Measurements from ENCODE around the gene MTPN. TPM values are rescaled to one million over a fixed set of nuclear protein-coding genes. Genes with fewer than 3 reads are reported as not detected.

The MTPN gene, protein sequence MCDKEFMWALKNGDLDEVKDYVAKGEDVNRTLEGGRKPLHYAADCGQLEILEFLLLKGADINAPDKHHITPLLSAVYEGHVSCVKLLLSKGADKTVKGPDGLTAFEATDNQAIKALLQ
- total RNA-seq: 103 TPM
- long read RNA-seq, transcript MTPN-201 (4 exons, 3,738 nt): major isoform, 19 of 20 reads
- long read RNA-seq, partial matches to known transcripts: 0 of 20 reads
- long read RNA-seq, other reads (novel, unspliced or antisense): 1 of 20 reads

DNA sequence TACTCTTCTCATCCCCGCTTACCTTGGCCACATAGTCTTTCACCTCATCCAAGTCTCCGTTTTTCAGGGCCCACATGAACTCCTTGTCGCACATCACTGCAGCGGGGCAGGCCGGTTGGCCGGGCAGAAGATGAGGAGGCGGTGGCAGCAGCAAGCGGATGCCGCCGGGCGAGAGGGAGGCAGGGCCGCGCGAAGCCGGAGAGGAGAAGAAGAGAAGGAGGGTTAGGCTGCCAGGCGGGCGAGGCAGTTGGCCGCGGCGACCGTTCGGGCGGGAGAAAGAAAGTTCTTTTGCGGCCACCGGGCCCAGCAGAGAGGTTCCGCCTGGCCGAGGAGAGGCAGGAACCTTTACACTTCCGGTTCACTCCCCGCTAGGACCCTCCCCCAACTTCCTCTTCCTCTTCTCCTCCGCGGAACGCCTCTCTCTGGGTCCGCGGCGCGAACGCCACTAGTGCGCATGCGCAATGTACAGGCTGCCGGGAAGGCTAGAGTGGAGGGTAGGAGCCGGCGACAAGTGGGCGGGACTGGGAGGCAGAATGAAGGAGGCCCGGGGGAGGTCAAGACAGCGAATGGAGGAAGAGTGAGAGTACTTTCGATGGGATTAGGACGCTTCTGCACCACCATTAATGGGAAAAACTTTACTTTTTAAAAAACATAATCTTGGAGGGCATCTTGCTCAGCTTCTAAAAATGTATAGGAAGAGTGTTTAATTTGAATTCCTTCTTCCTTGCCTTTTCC, at the start of gene MTPN:
Gene MTPN (minus strand): TSS at position 353 of the 735 bp plus-strand sequence. CDS start 259 bp downstream, at position 94.
- peak; percentile 100 for DNase-seq (ENCODE audit: low spot score)

DNA sequence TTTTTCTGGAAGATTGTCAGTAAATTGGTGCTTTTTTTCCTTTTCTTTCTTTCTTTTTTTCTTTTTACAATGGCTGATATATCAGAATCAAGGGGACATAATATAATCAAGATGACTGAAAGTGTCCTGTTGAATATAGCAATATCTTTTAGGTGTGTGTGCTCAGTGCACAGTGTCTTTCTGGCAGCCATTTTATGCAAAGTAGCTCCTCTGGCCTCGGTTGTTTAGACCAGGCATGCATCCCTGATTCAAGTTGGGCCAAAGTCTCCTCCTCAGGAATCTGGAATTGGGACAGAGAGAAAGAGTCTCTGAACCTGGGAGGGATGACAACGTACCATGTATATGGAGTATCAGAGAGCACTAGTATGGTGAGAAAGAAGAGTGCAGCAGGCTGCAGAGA, 49.0 kb upstream of the MTPN start:
- no peak for DNase-seq (ENCODE audit: low spot score)

DNA sequence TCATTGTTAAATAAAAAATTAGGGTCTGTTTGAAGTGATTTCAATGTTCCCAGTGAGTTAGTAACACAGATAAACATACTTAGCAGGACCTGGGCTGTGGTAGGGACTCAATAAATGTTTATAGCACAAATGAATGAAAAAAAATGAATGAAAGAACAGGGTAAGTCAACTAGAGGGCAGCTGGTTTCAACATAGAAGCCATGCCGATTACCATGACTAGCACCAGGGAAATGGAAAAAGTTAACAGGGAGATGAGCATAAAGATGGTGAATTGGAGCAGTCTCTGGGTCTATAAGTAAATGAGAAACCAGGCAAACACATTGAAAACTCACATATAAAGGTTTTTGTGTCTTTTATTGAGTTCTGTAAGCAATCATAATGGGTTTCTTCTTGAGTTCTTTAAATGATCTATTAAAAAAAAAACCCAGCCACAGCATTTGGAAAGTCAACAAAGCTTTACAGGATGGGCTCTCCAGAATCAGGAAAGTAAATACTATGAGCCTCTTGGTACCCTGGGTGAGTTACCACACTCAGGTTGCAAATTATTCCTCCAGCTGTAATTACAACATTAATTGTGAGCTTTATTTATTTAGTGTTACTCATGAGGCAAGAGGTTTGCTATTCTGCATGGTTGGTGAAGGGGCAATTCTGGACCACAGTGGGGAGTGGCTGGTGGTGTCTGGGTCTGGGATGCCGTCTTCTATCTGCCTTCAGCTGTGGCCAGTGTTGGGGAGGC, 46.1 kb upstream of the MTPN start:
- DNase-seq (ENCODE audit: low spot score): no peak

DNA sequence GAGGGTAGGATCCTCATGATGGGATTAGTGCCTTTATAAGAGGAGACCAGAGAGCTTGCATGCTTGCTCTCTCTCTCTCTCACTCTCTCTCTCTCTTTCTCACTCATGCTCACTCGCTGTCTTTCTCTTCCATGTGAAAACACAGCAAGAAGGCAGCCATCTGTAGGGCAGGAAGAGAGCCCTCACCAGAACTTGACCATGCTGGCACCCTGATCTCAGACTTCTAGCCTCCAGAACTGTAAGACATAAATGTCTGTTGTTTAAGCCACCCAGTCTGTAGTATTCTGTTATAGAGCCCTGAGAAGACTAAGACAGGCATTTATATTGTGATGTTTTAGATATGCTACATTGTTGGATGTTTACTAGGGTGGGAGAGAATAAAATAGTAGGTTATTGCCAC, 43.4 kb upstream of the MTPN start:
- DNase-seq (ENCODE audit: low spot score): no peak

DNA sequence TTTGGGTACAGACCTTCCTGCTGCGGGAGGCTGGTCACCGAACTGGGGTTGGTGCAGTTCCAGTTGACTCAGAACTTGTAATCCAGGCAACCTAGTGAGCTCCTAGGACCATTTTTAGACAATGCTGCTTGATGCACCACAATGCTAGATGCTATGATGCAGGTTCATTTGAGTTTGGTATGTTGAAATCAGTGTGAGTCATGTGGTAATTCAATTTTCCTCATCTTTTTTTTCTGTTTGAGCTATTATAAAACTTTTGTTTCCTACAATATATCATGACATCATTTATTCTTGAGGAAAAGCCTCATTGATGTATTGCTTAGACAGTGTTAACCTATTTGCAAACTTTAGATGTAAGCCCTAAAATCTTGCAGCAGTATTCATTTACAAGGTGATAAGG, 40.9 kb upstream of the MTPN start:
- no peak for DNase-seq (ENCODE audit: low spot score)

DNA sequence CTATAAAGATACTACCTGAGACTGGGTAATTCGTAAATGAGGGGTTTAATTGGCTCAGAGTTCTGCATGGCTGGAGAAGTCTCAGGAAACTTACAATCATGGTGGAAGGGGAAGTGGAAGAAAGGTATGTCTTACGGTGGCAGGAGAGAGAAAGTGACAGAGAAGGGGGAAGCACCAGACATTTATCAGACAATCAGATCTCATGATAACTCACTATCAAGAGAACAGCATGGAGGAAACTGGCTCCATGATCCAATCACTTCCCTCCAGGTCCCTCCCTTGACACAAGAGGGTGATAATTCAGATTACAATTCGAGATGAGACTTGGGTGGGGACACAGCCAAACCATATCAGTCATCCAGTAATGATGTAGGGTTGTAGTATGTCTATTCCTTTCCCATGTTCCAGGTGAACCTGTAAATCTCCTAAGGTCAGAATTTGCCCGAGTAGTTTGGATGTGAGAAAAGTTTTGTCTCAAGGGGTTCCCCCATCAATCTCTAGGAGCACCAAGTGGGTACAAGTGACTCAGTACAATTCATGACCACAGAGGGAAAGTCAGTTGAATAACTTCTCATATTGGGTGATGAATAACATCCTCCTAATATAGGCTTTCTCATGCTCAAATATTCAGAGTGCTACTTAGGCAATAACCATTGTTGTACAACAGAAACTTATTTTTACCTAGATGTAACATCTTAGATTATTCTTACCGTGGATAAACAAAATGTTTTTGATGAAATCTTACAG, 39.7 kb upstream of the MTPN start:
- no peak for DNase-seq (ENCODE audit: low spot score)

DNA sequence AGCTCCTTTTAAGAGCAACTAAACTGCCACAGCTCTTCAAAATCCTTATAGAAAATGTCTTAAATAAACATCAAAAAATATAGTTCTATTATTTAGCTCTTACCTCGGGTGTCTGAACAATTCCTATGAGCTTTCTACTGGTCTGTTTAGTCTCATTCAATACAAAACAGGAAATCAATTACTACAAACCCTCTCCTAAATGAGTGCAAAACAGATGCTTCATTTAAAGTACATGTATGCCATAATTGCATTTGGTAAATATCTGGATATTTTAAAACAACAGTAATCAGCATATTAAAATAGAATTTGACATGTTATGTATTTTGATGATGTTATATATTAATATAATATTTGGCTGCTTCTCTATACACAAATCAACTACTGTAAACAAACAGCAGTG, 38.5 kb upstream of the MTPN start:
- DNase-seq (ENCODE audit: low spot score): no peak

DNA sequence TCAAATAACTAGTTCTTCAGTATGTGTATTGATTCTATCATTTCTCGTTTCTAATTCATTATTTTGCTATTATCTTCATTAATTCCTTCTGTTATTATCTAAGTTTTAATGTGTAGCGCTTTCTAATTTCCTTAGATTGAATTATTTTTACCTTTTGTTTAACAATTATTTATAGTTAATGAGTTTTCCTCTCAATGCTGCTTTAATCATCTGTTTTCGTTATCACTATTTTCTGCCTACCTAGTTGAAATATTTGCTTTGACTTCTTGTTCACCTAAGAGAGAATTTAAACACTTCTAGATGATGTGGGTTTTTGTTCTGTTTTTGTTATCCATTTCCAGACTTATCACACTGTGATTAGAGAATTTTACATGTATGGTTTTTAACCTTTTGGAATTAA, 37.5 kb upstream of the MTPN start:
- DNase-seq (ENCODE audit: low spot score): no peak

DNA sequence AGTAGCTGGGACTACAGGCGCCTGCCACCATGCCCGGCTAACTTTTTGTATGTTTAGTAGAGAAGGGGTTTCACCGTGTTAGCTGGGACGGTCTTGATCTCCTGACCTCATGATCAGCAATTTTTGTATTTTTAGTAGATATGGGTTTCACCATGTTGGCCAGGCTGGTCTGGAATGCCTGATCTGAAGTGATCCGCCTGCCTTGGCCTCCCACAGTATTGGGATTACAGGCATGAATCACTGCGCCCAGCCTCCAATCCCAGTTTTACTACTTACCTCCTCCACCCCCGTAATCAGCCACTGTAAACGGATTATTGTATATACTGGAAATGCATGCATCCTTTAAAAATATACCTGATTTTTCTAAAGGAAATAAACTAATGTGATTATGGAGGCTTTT, 35.1 kb upstream of the MTPN start:
- no peak for DNase-seq (ENCODE audit: low spot score)

DNA sequence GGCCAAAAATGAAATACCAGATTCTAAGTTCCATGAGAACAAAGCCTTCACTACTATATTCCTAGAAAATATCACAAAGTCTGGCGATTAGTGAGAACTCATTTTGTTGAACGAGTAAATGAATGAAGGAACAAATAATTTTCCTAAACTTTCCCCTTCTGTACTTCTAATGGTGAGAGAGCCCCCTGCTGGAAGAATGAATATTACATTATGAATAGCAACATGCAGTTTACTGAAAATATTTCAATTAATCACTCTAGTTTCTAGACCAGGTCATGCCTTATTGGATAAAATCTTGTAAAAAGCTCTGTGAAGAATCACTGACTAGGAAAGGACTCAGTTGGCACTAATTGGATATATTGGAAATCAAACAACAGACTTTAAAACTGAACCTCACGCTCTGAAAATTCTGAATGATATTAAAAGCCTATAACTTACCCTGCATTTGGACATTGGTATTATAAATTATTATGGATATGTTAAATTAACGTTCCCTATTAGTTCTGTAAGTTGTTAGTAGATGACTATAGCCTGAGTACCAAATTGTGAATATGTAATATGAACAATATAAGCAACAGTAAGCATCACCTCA, 32.4 kb upstream of the MTPN start:
- no peak for DNase-seq (ENCODE audit: low spot score)

DNA sequence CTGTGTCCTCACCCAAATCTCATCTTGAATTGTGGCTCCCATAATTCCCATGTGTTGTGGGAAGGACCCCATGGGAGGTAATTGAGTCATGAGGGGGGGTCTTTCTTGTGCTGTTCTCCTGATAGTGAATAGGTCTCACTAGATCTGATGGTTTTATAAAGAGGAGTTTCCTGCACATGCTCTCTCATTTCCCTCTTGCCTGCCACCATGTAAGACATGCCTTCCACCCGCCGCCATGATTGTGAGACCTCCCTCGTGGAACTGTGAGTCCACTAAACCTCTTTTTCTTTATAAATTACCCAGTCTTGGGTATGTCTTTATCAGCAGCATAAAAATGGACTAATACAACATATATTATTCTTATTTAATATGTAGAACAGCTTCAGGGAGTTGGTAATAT, 29.0 kb upstream of the MTPN start:
- DNase-seq (ENCODE audit: low spot score): no peak

DNA sequence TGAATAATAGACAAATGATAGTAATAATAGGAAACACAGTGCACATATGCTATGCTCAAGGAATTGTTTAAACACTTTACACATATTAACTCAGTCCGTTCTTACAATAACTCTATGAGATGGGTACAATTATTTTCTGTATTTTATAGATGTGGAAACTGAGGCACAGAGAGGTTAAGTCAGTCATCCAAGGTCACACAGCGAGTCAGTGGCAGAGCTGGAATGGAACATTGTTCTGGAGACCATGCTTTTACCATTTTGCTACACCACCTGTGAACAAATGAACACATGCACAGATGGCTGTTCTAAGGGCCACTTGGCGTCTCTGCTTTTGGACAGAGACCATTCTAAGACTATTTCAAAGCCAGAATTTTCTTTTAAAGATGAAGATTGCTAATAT, 26.9 kb upstream of the MTPN start:
- DNase-seq (ENCODE audit: low spot score): no peak

DNA sequence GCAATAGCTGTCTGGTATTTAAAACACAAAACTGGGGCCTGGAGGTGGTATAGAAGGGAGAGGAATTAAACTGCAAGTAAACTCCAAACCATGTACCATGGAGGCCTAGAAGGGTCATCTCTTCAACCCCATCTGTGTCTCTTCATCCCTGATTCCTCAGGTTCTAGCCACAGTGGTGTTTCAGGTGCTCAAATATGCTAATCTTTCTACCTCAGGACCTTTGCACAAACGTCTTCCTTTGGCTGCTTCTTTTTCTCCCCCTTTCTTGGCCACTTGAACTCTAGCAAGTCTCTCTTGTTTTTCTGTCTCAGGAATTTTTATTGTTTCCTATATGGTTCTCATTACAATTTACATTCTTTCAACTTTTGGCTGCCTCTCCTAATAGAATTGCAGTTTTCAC, 25.6 kb upstream of the MTPN start:
- no peak for DNase-seq (ENCODE audit: low spot score)

DNA sequence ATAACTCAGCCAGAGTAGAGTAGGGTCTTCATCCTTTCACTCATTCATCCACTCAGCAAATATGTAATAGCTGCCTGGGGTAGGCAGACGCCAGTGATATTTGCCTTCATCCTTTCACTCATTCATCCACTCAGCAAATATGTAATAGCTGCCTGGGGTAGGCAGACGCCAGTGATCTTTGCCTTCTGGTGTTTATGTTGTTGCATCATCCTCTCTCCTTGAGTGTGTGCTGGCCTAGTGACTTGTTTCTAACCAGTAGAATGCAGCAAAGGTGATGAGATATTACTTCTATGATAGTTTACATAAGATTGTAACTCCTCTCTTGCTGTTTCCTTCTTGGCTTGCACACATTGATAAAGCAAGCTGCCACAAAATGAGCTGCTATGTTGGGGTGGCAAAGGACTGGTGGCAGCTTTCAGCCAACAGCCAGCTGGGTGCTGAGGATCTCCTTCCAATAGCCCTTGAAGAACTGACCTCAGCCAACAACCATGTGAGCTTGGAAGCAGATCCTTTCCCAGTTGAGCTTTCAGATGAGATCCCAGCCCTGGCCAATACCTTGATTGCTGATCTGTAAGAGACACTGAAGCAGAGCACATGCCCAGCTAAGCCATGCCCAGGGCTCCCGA, 23.2 kb upstream of the MTPN start:
- DNase-seq (ENCODE audit: low spot score): no peak

DNA sequence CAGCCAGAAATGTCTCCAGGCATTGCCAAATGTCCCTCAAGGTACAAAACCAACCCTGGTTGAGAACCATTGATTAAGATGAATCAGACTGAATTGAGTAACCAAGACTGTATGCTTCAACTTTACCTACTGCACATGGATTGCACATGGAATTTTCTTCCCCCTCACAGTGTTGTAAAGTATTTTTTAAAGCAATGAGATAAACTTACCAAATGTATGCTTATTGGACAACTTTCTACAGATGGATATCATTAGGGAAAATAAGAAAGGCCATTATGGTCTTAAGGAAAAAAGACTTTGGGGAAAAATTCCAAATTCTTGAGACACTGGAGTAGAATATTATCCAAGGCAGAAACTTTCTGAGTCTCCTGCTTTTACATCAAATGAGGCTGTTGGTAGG, 20.9 kb upstream of the MTPN start:
- no peak for DNase-seq (ENCODE audit: low spot score)

DNA sequence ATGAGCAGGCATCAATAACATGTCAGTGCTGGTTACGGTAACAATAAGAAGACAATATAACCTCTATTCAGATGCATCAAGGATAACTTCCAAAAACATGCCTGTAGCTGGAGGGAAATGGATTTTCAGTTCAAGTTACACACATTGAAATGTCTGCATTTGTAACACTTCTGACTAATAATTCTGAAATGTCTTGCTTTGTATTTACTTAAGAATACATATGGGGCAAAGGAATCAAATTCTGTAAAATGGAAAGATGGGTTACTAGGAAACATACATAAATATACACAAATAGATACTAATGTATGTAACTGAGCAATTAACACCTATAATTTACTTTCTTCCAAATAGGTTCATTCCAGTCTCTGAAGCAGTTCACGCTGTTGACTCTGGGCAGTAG, 18.6 kb upstream of the MTPN start:
- DNase-seq (ENCODE audit: low spot score): no peak

DNA sequence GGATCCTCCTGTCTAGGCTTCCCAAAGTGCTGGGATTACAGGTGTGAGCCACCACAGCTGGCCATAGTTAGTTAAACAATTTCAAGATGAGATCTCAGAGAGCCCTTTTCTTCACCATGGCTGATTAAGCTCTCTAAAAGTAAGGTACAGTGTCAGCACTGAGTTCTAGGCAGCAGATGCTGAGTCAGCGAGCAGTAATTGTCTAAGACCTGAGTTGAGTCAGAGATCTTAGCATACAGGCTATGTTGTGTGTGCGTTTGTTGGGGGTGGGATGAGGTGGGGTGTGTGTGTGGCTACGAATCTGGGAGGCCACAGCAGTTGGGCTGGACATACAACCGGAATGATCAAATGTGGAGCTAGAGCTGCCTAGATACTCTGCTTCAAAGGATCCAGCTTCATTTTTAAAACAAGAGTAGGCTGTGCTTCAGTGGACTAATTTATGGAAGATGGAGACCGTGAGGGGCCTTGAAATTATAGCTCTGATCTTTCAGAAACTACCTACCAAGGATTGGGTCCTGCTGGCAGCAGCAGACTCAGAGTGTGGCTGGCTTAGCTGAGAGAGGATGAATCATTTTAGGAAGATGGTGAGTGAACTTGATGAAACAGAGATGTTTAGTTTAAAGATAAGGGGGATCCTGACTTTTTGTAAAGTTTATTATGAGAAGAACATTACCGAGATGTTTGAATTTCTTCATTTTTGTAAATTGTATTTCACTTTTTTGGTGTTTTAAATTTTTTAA, 17.5 kb upstream of the MTPN start:
- DNase-seq (ENCODE audit: low spot score): no peak

DNA sequence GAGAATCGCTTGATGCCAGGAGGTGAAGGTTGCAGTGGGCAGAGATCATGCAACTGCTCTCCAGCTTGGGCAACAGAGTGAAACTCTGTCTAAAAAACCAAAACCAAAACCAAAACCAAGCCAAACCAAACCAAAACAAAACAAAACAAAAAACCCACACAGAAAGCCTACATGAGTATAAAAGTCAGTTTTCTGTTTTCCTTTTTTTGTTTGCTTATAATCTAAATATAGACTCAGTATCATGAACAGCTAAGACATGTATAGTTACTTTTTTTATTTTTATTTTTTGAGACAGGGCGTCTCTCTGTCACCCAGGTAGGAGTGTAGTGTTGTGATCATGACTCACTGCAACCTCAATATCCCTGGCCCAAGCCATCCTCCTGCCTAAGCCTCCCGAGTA, 16.8 kb upstream of the MTPN start:
- no peak for DNase-seq (ENCODE audit: low spot score)

DNA sequence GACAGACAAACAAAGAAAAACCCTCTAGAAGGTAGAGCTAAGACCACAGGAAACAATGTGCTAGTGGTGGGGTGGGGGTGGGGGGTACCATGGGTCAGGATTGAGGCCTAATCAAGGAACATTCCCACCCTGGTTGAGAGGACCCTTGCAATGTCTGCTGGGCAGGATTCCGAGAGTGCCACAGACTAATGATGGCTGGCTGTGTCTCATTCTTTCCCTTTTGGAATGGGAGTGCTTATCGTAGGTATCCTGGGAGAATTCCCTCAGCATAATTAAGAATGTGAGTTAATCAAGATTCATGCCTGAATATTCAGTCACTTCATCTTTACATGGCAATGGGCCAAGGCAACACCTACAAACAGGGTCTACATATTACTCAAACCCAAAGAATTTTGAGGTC, 14.7 kb upstream of the MTPN start:
- no peak for DNase-seq (ENCODE audit: low spot score)

DNA sequence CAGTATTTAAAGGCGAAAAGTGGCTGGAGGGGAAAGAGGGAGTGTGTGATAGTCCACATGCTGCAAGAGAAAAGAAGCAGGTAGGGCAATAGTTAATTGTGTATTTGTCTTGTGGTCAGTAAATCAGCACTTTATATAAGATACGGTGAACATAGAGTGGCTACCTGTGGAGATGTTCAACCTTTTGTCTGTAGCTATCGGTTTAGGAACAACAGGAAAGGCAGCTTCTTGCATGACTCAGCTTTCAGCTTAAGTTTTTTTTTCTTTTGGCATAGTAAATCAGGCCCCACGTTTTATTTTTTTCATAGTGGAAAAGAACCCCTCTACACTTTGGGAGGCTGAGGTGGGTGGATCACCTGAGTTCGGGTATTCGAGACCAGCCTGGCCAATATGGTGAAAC, 14.2 kb upstream of the MTPN start:
- no peak for DNase-seq (ENCODE audit: low spot score)
